GM23248 (cell line): ENCODE measurements around the gene CABP4. TPM values are rescaled to one million over a fixed set of nuclear protein-coding genes. Genes with fewer than 3 reads are reported as not detected.

Source experiments
- DNase-seq: peaks from one replicate; pipeline ENCODE4 v3.0.0-alpha.2; 2015
- H2AFZ ChIP-seq: fragments of 200-600 bp; sonication (generic); 2 replicates; pipeline ENCODE4 v1.6.1; 2016; ENCODE audit warnings: antibody characterized with exemption
- H3F3A ChIP-seq: fragments of 200-600 bp; sonication (generic); 2 replicates; pipeline ENCODE4 v1.6.1; 2016; ENCODE audit warnings: mild to moderate bottlenecking, antibody characterized with exemption, mixed run types; ENCODE audit not compliant: insufficient read depth
- H3K27ac ChIP-seq: fragments of 200-600 bp; sonication (generic); 2 replicates; pipeline ENCODE4 v1.5.1; 2016; ENCODE audit warnings: mild to moderate bottlenecking
- H3K27me3 ChIP-seq: fragments of 200-600 bp; sonication (generic); replicated peaks from 2 replicates; pipeline ENCODE4 v1.6.1; 2016; ENCODE audit warnings: mild to moderate bottlenecking; ENCODE audit not compliant: insufficient read depth
- H3K36me3 ChIP-seq: fragments of 200-600 bp; sonication (generic); 2 replicates; pipeline ENCODE4 v1.6.1; 2016; ENCODE audit warnings: low read depth, mild to moderate bottlenecking
- H3K4me1 ChIP-seq: fragments of 200-600 bp; sonication (generic); 2 replicates; pipeline ENCODE4 v1.6.1; 2016; ENCODE audit warnings: mild to moderate bottlenecking; ENCODE audit not compliant: insufficient read depth
- H3K4me2 ChIP-seq: fragments of 200-600 bp; sonication (generic); one replicate; pipeline ENCODE4 v1.6.1; 2016; ENCODE audit warnings: mild to moderate bottlenecking; ENCODE audit not compliant: unreplicated experiment
- H3K4me3 ChIP-seq: fragments of 200-600 bp; sonication (generic); 2 replicates; pipeline ENCODE4 v1.5.1; 2016; ENCODE audit warnings: mild to moderate bottlenecking
- H3K79me2 ChIP-seq: fragments of 200-600 bp; sonication (generic); 2 replicates; pipeline ENCODE4 v1.6.1; 2016; ENCODE audit warnings: mild to moderate bottlenecking; ENCODE audit not compliant: insufficient read depth
- H3K9ac ChIP-seq: fragments of 200-600 bp; sonication (generic); 2 replicates; pipeline ENCODE4 v1.6.1; 2016; ENCODE audit warnings: mild to moderate bottlenecking
- H3K9me2 ChIP-seq: fragments of 200-600 bp; sonication (generic); 2 replicates; pipeline ENCODE4 v1.6.1; 2016; ENCODE audit warnings: mixed run types, mild to moderate bottlenecking, moderate library complexity; ENCODE audit not compliant: insufficient read depth
- H3K9me3 ChIP-seq: fragments of 200-600 bp; sonication (generic); one replicate; pipeline ENCODE4 v1.6.1; 2017; ENCODE audit warnings: low read depth
- H4K20me1 ChIP-seq: fragments of 200-600 bp; sonication (generic); 2 replicates; pipeline ENCODE4 v1.6.0; 2016; ENCODE audit not compliant: insufficient read depth
- EZH2 ChIP-seq: fragments of 200-600 bp; sonication (generic); IDR thresholded peaks from 2 replicates; pipeline ENCODE4 v1.6.1; 2018; ENCODE audit warnings: antibody characterized with exemption, mild to moderate bottlenecking; ENCODE audit not compliant: insufficient read depth, poor library complexity, severe bottlenecking
- EZH2phosphoT487 ChIP-seq: fragments of 200-600 bp; sonication (generic); IDR thresholded peaks from 2 replicates; pipeline ENCODE4 v1.6.1; 2018; ENCODE audit warnings: antibody characterized with exemption, moderate library complexity, mild to moderate bottlenecking, low read depth; ENCODE audit not compliant: insufficient read depth
- WGBS, 2 experiments: methylation state at CpG; one replicate each; pipeline ENCODE4 v1.1.6; 2015 to 2017; ENCODE audit warnings: low lambda C conversion rate in 2 of 2, low coverage in 1 of 2; ENCODE audit errors: missing lambda C conversion rate in 2 of 2; 5-methylcytosine and 5-hydroxymethylcytosine counted together
- in situ Hi-C: fragments of 300-500 bp; cut with MboI; formaldehyde crosslinking; loops from 2 replicates; pipeline ENCODE4 v1.15.0; 2020
- polyA plus RNA-seq: library from polyadenylated mRNA; unstranded; fragments of >200 nt; fragmentation: Nextera tagmentation; extraction: Ambion mirVana; gene quantifications from 2 replicates; pipeline ENCODE4 v1.2.1, GENCODE V29; 2016
- total RNA-seq: library from RNA; depleted of rRNA; stranded (reverse); fragments of >200 nt; shearing (Covaris generic); gene quantifications from 2 replicates; pipeline ENCODE4 v1.2.3, GENCODE V29; 2014

Gene CABP4
- total and polyA plus RNA-seq, 2 experiments from 2014 or later: not detected

DNA sequence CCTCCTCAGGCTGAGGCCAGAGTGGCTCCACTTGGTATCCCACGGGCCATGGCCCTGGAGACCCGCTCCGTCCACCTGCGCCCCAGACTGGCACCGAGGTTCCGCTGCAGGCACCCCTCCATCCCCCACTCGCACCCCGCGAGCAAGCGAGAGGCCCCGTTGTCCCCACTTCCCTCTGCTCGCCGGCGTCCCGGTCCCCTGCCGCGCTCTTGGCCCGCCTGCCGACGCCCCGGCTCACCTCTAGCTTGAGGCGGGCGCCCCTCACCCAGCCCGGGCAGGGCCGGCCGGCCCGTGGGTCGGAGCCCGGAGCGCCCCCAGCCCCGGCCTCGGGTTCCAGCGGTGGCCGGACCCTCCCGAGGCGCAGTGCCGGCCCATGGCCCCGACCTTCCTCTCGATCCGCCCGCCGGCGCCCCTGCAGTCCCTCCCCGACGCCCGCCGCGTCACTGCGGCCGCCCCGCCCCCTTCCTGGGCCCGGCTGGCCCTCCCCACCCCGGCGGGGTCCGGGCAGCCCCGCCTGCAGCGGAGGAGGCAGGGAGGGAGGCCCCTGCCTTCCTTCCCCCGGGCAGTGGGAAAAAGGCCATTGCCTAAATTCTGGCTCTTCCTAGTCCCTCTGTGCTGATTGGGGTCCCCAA is 49.9 kb downstream of the CABP4 start, which contains the start of gene PITPNM1:
PITPNM1 (minus strand) TSS at position 414 of the 632 bp plus-strand sequence. CDS start 1,183 bp downstream, outside the sequence.
- H4K20me1 ChIP-seq: no peaks in the 10 kb centered on the region
- no peak for TF ChIP-seq EZH2
- TF ChIP-seq EZH2phosphoT487: no peak
- H3K36me3 ChIP-seq: no peaks in the 10 kb centered on the region
- H3F3A ChIP-seq: peaks cover 14% of the 10 kb centered on the region; the same call in 1 of the 2 replicates
- H3K4me2 ChIP-seq: peak within 1 kb of the TSS; percentile 87
- H2AFZ ChIP-seq: peak within 1 kb of the TSS; percentile 63
- H3K27ac ChIP-seq: peak within 1 kb of the TSS; percentile 81
- peaks cover 12% of the 10 kb centered on the region; the same call in 1 of the 2 replicates for H3K79me2 ChIP-seq
- peak within 1 kb of the TSS; percentile 76 for H3K9ac ChIP-seq
- H3K9me2 ChIP-seq: no peaks in the 10 kb centered on the region
- H3K4me1 ChIP-seq: peaks cover 13% of the 10 kb centered on the region
- DNase-seq: peak; percentile 69
- H3K4me3 ChIP-seq: peak within 1 kb of the TSS; percentile 87
- H3K27me3 ChIP-seq: no peaks in the 10 kb centered on the region
- 0 to 2% methylated on average over 17 to 55 of the region's 58 CpGs for WGBS, 2 experiments
- in situ Hi-C loops: no loop called here
- no peaks in the 10 kb centered on the region for H3K9me3 ChIP-seq

DNA sequence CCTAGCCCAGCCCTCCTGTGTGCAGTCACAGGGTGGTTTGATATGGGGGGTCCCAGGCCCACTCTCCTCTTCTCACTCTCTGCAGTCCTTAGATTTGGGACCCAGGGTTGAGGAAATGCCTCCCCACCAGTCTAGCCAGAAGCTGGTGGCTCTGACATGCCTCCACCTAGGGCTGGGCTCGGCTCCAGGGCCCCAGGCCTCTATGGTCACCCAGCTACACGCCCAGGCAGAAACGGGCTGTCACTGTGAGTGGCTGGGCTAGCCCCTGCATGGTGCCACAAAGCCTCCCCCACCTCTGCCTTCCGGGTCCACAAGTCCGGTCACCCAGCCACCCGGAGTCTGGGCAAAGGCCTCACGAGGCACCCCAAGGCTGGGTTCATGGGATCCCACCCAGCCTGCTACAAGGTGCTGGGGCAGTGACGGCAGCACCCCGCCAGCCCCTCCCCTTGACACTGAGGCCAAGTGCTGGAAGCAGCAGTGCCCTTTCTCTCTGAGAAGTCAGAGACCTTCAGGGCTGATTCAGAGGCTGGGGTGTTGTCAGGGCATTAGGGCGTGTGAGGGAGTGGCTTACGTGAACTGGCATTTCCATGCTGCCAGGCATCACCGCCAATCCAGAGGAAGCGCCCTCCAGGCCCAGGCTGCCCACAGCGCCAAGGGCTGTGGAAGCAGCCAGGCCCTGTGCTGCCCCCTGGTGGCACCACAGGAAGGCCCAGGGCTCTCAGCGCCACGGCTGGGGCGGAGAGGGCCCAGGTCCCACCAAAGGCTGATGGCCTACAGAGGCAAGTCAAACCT is 50.6 kb downstream of the CABP4 start:
- Histone ChIP-seq H2AFZ (peak overlapping the region; percentile 63), H3K4me1 (peaks cover 13% of the 10 kb centered on the region), H3K9me3 (no peaks in the 10 kb centered on the region), H3K27ac (peak overlapping the region; percentile 81), H3K9me2 (no peaks in the 10 kb centered on the region), H3K4me3 (peak overlapping the region; percentile 87), H3K27me3 (no peaks in the 10 kb centered on the region), H3K36me3 (no peaks in the 10 kb centered on the region), H3K9ac (peak overlapping the region; percentile 76), H4K20me1 (no peaks in the 10 kb centered on the region), H3K79me2 (peaks cover 12% of the 10 kb centered on the region; the same call in 1 of the 2 replicates), H3K4me2 (peak overlapping the region; percentile 87), H3F3A (peaks cover 14% of the 10 kb centered on the region; the same call in 1 of the 2 replicates)
- no peak for TF ChIP-seq EZH2
- TF ChIP-seq EZH2phosphoT487: no peak
- DNase-seq: peak; percentile 97
- WGBS, 2 experiments: 12 to 18% methylated on average over 16 to 17 of the region's 17 CpGs
- in situ Hi-C loops: no loop called here

- in situ Hi-C loops: no loop called here
- no peak for TF ChIP-seq EZH2
- no peak for TF ChIP-seq EZH2phosphoT487
- H3K9me2 ChIP-seq: no peaks in the 10 kb centered on the region
- H3K79me2 ChIP-seq: peaks cover 12% of the 10 kb centered on the region; the same call in 1 of the 2 replicates
- no peaks in the 10 kb centered on the region for H4K20me1 ChIP-seq
- no peak for DNase-seq
- H3K4me3 ChIP-seq: no peak overlapping the region
- WGBS, 2 experiments: 86 to 91% methylated on average over 14 to 16 of the region's 16 CpGs
- no peak overlapping the region for H3K4me2 ChIP-seq
- H3F3A ChIP-seq: peaks cover 14% of the 10 kb centered on the region; the same call in 1 of the 2 replicates
- no peaks in the 10 kb centered on the region for H3K9me3 ChIP-seq
- peaks cover 5% of the 10 kb centered on the region; the same call in 1 of the 2 replicates for H3K27me3 ChIP-seq
- H3K27ac ChIP-seq: peak overlapping the region; percentile 81
- H3K9ac ChIP-seq: peak overlapping the region; percentile 53
- no peaks in the 10 kb centered on the region for H3K36me3 ChIP-seq
- no peak overlapping the region for H2AFZ ChIP-seq
- H3K4me1 ChIP-seq: peaks cover 13% of the 10 kb centered on the region
Observed at GRCh38 chr11:67506426-67507051, 51.4 kb downstream of the CABP4 start.

- Histone ChIP-seq H3K9me2 (no peaks in the 10 kb centered on the region), H3K27ac (peak overlapping the region; percentile 92), H3K9me3 (no peaks in the 10 kb centered on the region), H3F3A (peaks cover 14% of the 10 kb centered on the region; the same call in 1 of the 2 replicates), H3K4me2 (peak overlapping the region; percentile 66), H4K20me1 (no peaks in the 10 kb centered on the region), H2AFZ (peak overlapping the region; percentile 71), H3K27me3 (peaks cover 10% of the 10 kb centered on the region; the same call in 1 of the 2 replicates), H3K36me3 (no peaks in the 10 kb centered on the region), H3K4me3 (peak overlapping the region; percentile 79), H3K9ac (peak overlapping the region; percentile 90), H3K4me1 (peaks cover 13% of the 10 kb centered on the region), H3K79me2 (peaks cover 12% of the 10 kb centered on the region; the same call in 1 of the 2 replicates)
- peak; percentile 81 for DNase-seq
- in situ Hi-C loops: no loop called here
- 45 to 49% methylated on average over 28 to 33 of the region's 33 CpGs for WGBS, 2 experiments
- TF ChIP-seq EZH2 (no peak), EZH2phosphoT487 (no peak)
Observed at GRCh38 chr11:67507242-67507863, 52.2 kb downstream of the CABP4 start.
